Activated CD8-positive, alpha-beta memory T cell treated with anti-CD3 and anti-CD28 coated beads, Interleukin-2, amount 10 ng/mL, durations not matched to agents 7 days and 5 days (primary cell): ENCODE measurements around the gene GPX4. TPM values are rescaled to one million over a fixed set of nuclear protein-coding genes. Genes with fewer than 3 reads are reported as not detected.

ENCODE experiments used
- ATAC-seq: fragments of 150-1000 bp; cut with Tn5 transposase; one replicate; pipeline ENCODE4 v1.10.0; 2021; ENCODE audit warnings: moderate library complexity
- CTCF ChIA-PET: fragments of 350-600 bp; sonication (Branson Sonifier 250); formaldehyde crosslinking; loops from one replicate; lab custom pipeline; 2021; ENCODE audit warnings: antibody characterized with exemption; lab: Charles Lee
- DNase-seq: peaks from one replicate; pipeline ENCODE4 v3.0.0-alpha.2; 2020
- H3K27ac Mint-ChIP-seq: one replicate; pipeline ENCODE4 v1.8.0; 2021; ENCODE audit warnings: mild to moderate bottlenecking, mixed read lengths
- H3K27me3 Mint-ChIP-seq: one replicate; pipeline ENCODE4 v1.8.0; 2021; ENCODE audit warnings: mixed read lengths
- H3K36me3 Mint-ChIP-seq: one replicate; pipeline ENCODE4 v1.8.0; 2021; ENCODE audit warnings: mild to moderate bottlenecking, mixed read lengths
- H3K4me1 Mint-ChIP-seq: one replicate; pipeline ENCODE4 v1.8.0; 2021; ENCODE audit warnings: mixed read lengths
- H3K4me3 Mint-ChIP-seq: one replicate; pipeline ENCODE4 v1.8.0; 2021; ENCODE audit warnings: mild to moderate bottlenecking, moderate library complexity, mixed read lengths
- H3K9me3 Mint-ChIP-seq: one replicate; pipeline ENCODE4 v1.8.0; 2022; ENCODE audit warnings: low read depth, mixed read lengths
- total RNA-seq, 2 experiments: library from RNA; stranded (reverse); gene quantifications; one replicate each; pipeline ENCODE4 v1.2.3, GENCODE V29; 2021

GPX4 gene
- total RNA-seq, 2 experiments from 2014 or later: 143 to 217 TPM

DNA sequence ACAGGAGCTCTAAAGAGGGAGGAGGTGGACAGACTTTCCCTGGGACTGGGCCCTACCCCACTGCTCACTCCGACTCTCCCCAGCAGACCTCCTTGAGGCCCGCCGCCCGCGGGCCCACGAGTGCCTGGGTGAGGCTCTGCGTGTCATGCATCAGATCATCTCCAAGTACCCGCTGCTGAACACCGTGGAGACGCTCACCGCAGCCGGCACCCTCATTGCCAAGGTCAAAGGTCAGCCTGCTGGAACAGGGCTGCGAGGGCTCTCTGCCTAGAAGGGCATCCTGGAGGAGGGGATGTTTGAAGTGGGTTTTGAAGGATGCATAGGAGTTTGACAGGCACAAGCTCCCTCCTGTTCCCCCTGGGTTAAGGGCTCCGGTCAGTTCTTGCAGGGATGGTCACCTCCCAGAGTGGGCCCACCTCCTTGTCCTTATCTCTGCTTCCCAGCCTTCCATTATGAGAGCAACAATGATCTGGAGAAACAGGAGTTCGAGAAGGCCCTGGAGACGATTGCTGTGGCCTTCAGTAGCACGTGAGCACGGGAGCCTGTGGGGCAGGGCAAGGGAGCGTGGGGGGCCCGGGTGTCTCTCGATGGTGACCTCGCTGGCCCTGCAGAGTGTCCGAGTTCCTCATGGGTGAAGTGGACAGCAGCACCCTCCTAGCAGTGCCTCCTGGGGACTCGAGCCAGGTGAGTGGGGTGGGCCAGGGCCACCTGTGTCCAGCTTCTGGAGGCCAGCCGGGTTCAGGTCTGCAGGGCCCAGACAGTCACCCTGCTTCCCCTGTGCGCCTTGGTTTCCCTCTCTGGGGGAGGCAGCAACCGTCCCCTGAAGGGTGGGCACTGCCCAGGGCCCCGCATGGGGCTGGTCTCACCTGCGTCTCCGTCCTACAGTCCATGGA, 30.5 kb upstream of the GPX4 start:
- no peak overlapping the region for H3K4me3 Mint-ChIP-seq
- H3K27me3 Mint-ChIP-seq: no peaks in the 10 kb centered on the region
- ATAC-seq (no peak), DNase-seq (no peak)
- peaks cover 52% of the 10 kb centered on the region for H3K36me3 Mint-ChIP-seq
- H3K27ac Mint-ChIP-seq: peak overlapping the region; percentile 28
- no peaks in the 10 kb centered on the region for H3K9me3 Mint-ChIP-seq
- CTCF ChIA-PET: interaction anchor here (1.2 to 1.8 kb wide), 4 partner anchors 18 to 52 kb away, joined by 3 to 5 read pairs (median 4); partner anchors contain the start of gene RNU6-2
- peaks cover 58% of the 10 kb centered on the region for H3K4me1 Mint-ChIP-seq

DNA sequence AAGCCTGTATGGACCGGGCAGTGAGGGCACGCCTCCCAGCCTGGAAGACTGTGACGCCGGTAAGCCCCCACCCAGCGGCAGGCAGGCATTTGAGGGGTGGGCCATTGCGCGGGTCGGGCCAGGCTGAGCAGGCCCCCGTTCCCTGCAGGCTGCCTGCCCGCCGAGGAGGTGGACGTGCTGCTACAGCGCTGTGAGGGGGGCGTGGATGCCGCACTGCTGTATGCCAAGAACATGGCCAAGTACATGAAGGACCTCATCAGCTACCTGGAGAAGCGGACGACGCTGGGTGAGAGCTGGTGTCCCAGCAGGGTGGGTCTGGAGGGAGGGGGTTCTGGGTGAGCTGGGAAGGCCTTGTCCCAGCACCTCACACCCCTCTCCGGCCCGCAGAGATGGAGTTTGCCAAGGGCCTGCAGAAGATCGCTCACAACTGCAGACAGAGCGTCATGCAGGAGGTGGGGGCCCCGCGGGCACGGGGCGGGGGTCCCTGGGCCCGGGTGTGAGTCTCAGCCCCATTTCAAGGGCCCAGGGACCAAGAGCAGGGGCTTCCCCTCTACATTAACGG, 29.8 kb upstream of the GPX4 start:
- no peak for ATAC-seq
- no peak for DNase-seq
- CTCF ChIA-PET: interaction anchor here (0.9 to 8.9 kb wide), 9 partner anchors 8 to 192 kb away, joined by 3 to 108 read pairs (median 4); partner anchors contain the start of genes ABCA7, ARHGAP45 and RNU6-2
- Mint-ChIP-seq H3K4me1 (peaks cover 56% of the 10 kb centered on the region), H3K9me3 (no peaks in the 10 kb centered on the region), H3K4me3 (peak overlapping the region; percentile 48), H3K27ac (peak overlapping the region; percentile 74), H3K27me3 (no peaks in the 10 kb centered on the region), H3K36me3 (peaks cover 48% of the 10 kb centered on the region)

DNA sequence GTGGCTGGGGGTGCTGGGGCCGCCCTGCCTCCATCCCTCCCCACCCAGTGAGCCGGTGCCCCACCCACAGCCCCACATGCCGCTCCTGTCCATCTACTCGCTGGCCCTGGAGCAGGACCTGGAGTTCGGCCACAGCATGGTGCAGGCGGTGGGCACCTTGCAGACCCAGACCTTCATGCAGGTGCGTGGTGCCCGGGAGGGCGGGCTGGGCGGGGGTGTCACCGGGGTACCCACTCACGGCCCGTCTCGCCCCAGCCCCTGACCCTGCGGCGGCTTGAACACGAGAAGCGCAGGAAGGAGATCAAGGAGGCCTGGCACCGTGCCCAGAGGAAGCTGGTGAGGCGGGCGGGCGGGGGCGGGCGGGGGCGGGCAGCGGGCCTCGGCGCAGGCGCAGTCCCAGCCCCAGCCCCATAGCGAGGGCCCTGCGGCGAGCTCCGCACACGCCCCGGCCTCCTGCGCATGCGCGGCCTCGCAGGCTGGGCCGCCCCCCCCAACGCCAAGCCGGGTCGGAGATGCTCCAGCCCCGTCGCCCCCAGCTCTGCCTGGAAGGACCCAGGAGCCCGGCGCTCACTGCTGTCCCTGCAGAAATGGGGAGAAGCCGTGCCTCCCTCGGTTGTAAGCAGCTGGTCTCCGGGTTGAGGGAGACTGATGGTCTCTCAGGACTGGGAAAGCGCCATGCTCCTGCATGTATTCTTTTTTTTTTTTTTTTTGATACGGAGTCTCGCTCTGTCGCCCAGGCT, 29.1 kb upstream of the GPX4 start:
- DNase-seq: peak; percentile 88
- H3K27ac Mint-ChIP-seq: peak overlapping the region; percentile 93
- CTCF ChIA-PET: interaction anchor here (0.7 to 8.9 kb wide), 14 partner anchors 8 to 211 kb away, joined by 3 to 108 read pairs (median 4); partner anchors contain the start of genes ABCA7, ARHGAP45, POLR2E and RNU6-2
- peak; percentile 34 for ATAC-seq
- no peaks in the 10 kb centered on the region for H3K27me3 Mint-ChIP-seq
- H3K9me3 Mint-ChIP-seq: no peaks in the 10 kb centered on the region
- H3K36me3 Mint-ChIP-seq: peaks cover 47% of the 10 kb centered on the region
- H3K4me3 Mint-ChIP-seq: peak overlapping the region; percentile 56
- H3K4me1 Mint-ChIP-seq: peaks cover 55% of the 10 kb centered on the region

DNA sequence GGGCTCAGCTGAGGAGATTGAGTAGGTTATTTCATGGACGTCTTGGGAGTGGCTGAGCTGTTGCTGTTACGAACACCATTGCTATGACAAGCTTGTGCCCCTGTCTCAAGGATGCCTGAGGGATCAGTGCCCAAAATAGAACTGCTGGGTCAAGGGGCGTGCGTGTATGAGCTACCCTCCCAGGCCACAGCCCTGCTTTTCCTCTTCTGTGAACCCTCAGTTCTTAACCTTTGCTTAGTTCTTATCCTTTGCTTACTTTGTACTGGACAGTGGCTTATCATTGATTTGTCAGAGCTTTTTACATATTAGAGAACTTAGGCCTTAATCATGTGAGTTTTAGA, 27.8 kb upstream of the GPX4 start:
- H3K4me3 Mint-ChIP-seq: peak overlapping the region; percentile 56
- no peaks in the 10 kb centered on the region for H3K27me3 Mint-ChIP-seq
- ATAC-seq (no peak), DNase-seq (no peak)
- peak overlapping the region; percentile 93 for H3K27ac Mint-ChIP-seq
- peaks cover 56% of the 10 kb centered on the region for H3K36me3 Mint-ChIP-seq
- H3K9me3 Mint-ChIP-seq: no peaks in the 10 kb centered on the region
- CTCF ChIA-PET: interaction anchor here (0.7 to 8.9 kb wide), 12 partner anchors 9 to 783 kb away, joined by 3 to 108 read pairs (median 4); partner anchors contain the start of genes ABCA7, ARHGAP45, POLR2E and RNF126
- peaks cover 64% of the 10 kb centered on the region for H3K4me1 Mint-ChIP-seq

DNA sequence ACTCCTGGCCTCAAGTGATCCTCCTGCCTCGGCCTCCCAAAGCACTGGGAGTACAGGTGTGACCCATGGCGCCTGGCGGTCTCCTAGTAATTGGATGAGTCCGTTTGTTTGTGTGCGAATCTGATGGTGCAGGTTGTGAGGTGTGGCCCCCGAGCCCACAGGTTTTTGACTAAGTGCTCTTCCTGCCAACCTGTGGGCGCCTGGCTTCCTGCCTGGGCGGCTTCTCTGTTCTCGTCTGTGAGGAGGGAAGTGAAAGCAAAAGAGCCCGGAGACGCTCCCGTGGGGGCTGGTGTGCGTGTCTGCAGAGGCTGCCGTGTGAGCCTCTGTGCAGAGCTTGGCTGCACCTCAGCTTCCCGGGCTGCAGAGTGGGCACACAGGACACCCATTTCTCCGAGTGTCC, 26.8 kb upstream of the GPX4 start:
- ATAC-seq (peak; percentile 83), DNase-seq (peak; percentile 99)
- Mint-ChIP-seq H3K27ac (peak overlapping the region; percentile 93), H3K27me3 (no peaks in the 10 kb centered on the region), H3K36me3 (peaks cover 59% of the 10 kb centered on the region), H3K4me1 (peaks cover 67% of the 10 kb centered on the region), H3K9me3 (no peaks in the 10 kb centered on the region), H3K4me3 (peak overlapping the region; percentile 84)
- CTCF ChIA-PET: interaction anchor here (0.8 to 8.9 kb wide), 10 partner anchors 10 to 782 kb away, joined by 3 to 108 read pairs (median 4); partner anchors contain the start of genes ARHGAP45, CNN2 and RNF126

DNA sequence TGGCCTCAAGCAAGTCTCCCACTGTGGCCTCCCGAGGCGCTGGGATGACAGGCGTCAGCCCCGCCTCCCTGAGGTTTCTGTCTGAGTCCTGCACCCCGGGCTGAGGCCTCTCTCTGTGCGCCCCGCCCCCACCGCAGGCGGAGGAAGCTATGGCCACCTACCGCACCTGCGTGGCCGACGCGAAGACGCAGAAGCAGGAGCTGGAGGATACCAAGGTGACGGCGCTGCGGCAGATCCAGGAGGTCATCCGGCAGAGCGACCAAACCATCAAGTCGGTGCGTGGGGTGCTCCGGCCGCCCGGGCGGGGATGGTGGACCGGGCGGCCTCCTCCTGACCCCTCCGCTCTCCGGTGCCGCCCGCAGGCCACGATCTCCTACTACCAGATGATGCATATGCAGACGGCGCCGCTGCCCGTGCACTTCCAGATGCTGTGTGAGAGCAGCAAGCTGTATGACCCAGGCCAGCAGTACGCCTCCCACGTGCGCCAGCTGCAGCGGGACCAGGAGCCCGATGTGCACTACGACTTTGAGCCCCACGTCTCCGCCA, 24.2 kb upstream of the GPX4 start:
- Mint-ChIP-seq H3K36me3 (peaks cover 60% of the 10 kb centered on the region), H3K27me3 (no peaks in the 10 kb centered on the region), H3K9me3 (no peaks in the 10 kb centered on the region), H3K27ac (peak overlapping the region; percentile 93), H3K4me3 (peak overlapping the region; percentile 84), H3K4me1 (peaks cover 59% of the 10 kb centered on the region)
- peak; percentile 8 for ATAC-seq
- DNase-seq: peak; percentile 93
- CTCF ChIA-PET: interaction anchor here (0.7 to 8.9 kb wide), 7 partner anchors 11 to 187 kb away, joined by 3 to 108 read pairs (median 8); partner anchors contain the start of gene ARHGAP45

DNA sequence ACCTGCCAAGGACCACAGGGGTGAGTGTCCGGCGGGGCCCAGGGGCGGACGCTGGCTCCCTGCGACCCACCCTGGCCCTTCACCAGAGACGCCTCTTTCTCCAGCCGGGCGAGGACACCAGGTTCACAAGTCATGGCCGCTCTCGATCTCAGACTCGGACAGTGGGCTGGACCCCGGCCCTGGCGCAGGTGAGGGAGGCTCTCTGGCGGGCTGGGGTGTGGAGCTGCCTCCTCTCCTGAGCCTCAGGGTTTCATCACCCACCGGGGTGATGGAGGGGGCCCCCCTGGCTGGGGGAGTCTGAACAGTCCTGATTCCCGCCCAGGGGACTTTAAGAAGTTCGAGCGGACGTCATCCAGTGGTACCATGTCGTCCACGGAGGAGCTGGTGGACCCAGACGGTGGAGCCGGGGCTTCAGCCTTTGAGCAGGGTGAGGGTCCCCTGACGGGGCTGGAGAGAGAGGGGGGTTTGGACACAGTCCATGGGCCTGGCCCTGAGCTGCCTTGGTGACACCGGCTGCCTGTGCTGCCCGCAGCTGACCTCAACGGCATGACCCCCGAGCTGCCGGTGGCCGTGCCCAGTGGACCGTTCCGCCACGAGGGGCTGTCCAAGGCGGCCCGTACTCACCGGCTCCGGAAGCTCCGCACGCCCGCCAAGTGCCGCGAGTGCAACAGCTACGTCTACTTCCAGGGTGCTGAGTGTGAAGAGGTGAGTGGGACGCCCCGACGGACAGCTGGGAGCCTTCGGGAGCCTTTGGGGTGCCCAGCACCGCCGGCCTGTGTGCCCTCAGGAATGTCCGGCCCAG, 23.2 kb upstream of the GPX4 start:
- Mint-ChIP-seq H3K4me1 (peaks cover 61% of the 10 kb centered on the region), H3K9me3 (no peaks in the 10 kb centered on the region), H3K4me3 (no peak overlapping the region), H3K27ac (no peak overlapping the region), H3K27me3 (no peaks in the 10 kb centered on the region), H3K36me3 (peaks cover 66% of the 10 kb centered on the region)
- CTCF ChIA-PET: interaction anchor here (0.8 to 8.9 kb wide), 8 partner anchors 10 to 186 kb away, joined by 3 to 108 read pairs (median 7); partner anchors contain the start of gene ARHGAP45
- DNase-seq (no peak), ATAC-seq (no peak)

DNA sequence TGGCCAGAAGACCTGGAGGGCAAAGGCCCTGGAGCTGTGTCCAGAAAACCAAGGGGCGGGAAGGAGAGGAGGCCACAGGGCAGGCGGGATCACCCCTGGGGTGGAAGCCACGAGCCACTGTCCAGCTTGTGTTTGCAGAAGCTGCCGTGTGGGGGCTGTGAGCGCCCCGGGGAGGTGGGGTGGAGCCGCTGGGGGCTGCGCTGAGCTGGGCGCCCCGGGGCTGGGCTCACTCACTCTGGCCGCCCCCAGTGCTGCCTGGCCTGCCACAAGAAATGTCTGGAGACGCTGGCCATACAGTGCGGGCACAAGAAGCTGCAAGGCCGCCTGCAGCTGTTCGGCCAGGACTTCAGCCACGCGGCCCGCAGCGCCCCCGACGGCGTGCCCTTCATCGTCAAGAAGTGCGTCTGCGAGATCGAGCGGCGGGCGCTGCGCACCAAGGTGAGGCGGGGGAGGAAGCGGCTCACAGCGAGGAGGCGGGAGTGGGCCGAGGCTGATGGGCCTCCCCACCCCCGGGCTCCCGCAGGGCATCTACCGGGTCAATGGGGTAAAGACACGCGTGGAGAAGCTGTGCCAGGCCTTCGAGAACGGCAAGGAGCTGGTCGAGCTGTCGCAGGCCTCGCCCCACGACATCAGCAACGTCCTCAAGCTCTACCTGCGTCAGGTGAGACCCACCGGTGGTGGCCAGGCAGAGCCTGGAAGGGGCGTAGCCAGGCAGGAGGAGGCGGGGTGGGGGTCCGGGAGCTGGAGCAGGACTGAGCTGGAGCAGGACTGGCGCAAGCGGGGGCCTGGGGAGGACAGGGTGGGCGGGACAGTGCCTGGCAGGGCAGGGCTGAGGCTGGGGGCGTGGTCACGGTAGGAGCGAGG, 22.3 kb upstream of the GPX4 start:
- no peaks in the 10 kb centered on the region for H3K27me3 Mint-ChIP-seq
- peaks cover 60% of the 10 kb centered on the region for H3K36me3 Mint-ChIP-seq
- no peaks in the 10 kb centered on the region for H3K9me3 Mint-ChIP-seq
- H3K4me3 Mint-ChIP-seq: no peak overlapping the region
- no peak overlapping the region for H3K27ac Mint-ChIP-seq
- ATAC-seq (no peak), DNase-seq (no peak)
- peaks cover 58% of the 10 kb centered on the region for H3K4me1 Mint-ChIP-seq
- CTCF ChIA-PET: interaction anchor here (0.8 to 8.9 kb wide), 5 partner anchors 9 to 163 kb away, joined by 3 to 108 read pairs (median 5); partner anchors contain the start of gene ARHGAP45

DNA sequence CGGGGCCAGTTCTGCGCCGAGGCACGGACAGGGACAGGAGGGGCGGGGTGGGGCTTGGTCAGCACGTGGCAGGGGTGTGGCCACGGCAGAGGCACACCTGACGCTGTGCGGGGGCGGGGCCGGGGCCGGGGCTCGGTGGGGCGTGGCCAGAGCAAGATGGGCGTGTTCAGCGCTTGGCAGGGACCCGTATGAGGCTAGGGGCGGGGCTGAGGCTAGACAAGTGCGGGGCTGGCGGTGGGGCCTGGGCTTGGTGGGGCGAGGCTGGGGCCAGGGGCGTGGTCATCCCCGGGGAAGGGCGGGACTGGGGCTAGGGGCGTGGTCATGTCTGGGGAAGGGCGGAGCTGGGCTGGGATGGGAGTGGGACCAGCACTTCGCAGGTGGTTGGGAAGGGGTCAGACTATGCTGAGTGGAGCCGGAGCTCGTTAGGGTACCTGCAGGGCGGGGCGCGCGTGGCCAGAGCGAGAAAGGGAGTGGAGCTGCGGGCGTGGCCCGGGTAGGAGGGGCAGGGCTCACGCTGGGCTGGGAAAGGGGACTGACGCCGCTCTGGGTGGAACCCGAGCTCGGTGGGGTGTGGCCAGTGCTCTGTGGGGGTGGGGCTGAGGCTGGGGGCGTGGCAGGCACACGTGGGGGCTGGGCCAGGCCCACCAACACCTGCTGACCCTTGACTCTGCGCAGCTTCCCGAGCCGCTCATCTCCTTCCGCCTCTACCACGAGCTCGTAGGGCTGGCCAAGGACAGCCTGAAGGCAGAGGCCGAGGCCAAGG, 21.4 kb upstream of the GPX4 start:
- H3K4me3 Mint-ChIP-seq: no peak overlapping the region
- H3K27ac Mint-ChIP-seq: peak overlapping the region; percentile 80
- peaks cover 55% of the 10 kb centered on the region for H3K4me1 Mint-ChIP-seq

DNA sequence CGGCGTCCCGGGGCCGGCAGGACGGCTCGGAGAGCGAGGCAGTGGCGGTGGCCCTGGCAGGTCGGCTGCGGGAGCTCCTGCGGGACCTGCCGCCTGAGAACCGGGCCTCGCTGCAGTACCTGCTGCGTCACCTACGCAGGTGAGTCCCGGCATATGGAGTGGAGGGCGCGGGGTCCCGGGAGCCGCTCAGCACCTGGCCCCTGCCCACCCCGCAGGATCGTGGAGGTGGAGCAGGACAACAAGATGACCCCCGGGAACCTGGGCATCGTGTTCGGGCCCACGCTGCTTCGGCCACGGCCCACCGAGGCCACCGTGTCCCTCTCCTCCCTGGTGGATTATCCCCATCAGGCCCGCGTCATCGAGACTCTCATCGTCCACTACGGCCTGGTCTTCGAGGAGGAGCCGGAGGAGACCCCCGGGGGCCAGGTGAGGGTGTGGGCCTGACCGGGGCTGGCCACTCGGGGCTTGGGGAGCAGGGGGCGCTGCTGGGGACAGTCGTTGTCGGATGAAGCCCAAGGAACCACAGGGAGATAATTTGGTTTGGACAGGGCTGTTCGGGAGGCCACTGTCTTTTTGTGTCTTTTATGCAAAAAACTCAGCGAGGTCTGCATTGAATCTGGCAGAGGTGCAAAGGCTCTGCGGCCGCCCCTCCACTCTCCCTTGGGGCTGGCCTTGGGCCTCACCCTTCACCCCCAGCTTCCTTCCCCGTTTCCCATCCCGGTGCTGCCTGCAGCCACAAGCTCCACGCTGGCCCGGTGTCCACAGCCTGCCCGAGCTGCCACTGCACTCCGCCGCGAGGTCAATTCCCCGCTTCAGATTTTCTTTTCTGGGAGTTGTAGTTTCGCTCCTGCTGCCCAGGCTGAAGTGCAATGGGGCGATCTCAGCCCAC, 20.6 kb upstream of the GPX4 start:
- no peaks in the 10 kb centered on the region for H3K9me3 Mint-ChIP-seq
- H3K4me3 Mint-ChIP-seq: no peak overlapping the region
- ATAC-seq (no peak), DNase-seq (no peak)
- CTCF ChIA-PET: interaction anchor here (0.6 to 8.9 kb wide), 5 partner anchors 11 to 21 kb away, joined by 3 to 108 read pairs (median 3); partner anchors contain the start of genes ARHGAP45 and GPX4
- H3K27me3 Mint-ChIP-seq: no peaks in the 10 kb centered on the region
- H3K27ac Mint-ChIP-seq: no peak overlapping the region
- H3K4me1 Mint-ChIP-seq: peaks cover 56% of the 10 kb centered on the region
- peaks cover 55% of the 10 kb centered on the region for H3K36me3 Mint-ChIP-seq

More for the DNA sequence above, 21.4 kb upstream of the GPX4 start:
- Mint-ChIP-seq H3K9me3 (no peaks in the 10 kb centered on the region), H3K36me3 (peaks cover 56% of the 10 kb centered on the region), H3K27me3 (no peaks in the 10 kb centered on the region)
- CTCF ChIA-PET: interaction anchor here (0.7 to 8.9 kb wide), 3 partner anchors 8 to 22 kb away, joined by 3 to 108 read pairs (median 6); partner anchors contain the start of genes ARHGAP45 and GPX4
- ATAC-seq (peak; percentile 75), DNase-seq (peak; percentile 96)
